AG09319 (cell line): Measurements from ENCODE around the gene PLCL2.
"Not testable (repeated sequence)": the region's sequence is repeated elsewhere in the genome, so short reads cannot be mapped to it uniquely, and the experiment has no call there.

Source experiments
- DNase-seq: peaks from one replicate; pipeline ENCODE4 v3.0.0-alpha.2; 2010; ENCODE audit warnings: low read depth; ENCODE audit errors: extremely low read depth
- TF ChIP-seq, protein P1 (sequence below): IDR thresholded peaks from 2 replicates; pipeline ENCODE4 v1.5.1; 2011; ENCODE audit warnings: low read depth, mild to moderate bottlenecking, inconsistent platforms, low read length, moderate library complexity

The PLCL2 gene

DNA sequence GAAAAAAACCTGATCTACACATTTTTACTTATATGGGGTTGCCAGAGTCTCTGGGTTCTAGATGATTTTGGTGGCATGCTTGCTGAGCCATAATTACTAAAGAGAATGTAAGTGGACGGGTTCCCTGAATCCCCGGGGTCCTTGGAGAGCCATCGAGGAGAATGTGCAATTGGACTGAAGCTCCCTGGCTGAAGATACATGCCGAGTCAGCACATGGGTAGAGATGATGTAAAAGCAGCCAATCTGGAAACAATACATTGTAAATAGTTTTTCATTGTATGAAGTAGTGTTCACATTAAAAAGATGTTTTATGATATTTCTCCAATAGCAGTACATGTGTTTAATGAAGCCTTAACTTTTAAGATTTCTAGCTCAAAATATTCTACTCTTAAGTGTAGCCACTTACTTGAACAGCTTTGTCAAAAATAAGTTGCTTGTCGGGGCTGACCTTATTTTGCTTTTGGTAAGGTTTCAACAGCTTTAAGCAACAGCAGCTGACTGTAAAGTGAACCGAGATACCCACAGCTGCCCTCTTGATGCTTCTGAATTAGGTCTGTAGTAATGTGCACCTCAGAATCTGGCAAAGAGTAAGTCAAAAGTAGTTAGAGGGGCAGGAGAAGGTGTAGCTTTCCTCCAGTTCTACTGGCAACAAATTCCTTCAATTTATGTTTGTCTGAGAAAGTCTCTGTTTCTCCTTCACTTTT is 205.7 kb downstream of the PLCL2 start:
- TF ChIP-seq, protein P1, sequence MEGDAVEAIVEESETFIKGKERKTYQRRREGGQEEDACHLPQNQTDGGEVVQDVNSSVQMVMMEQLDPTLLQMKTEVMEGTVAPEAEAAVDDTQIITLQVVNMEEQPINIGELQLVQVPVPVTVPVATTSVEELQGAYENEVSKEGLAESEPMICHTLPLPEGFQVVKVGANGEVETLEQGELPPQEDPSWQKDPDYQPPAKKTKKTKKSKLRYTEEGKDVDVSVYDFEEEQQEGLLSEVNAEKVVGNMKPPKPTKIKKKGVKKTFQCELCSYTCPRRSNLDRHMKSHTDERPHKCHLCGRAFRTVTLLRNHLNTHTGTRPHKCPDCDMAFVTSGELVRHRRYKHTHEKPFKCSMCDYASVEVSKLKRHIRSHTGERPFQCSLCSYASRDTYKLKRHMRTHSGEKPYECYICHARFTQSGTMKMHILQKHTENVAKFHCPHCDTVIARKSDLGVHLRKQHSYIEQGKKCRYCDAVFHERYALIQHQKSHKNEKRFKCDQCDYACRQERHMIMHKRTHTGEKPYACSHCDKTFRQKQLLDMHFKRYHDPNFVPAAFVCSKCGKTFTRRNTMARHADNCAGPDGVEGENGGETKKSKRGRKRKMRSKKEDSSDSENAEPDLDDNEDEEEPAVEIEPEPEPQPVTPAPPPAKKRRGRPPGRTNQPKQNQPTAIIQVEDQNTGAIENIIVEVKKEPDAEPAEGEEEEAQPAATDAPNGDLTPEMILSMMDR, result no peak
- DNase-seq, result no peak

DNA sequence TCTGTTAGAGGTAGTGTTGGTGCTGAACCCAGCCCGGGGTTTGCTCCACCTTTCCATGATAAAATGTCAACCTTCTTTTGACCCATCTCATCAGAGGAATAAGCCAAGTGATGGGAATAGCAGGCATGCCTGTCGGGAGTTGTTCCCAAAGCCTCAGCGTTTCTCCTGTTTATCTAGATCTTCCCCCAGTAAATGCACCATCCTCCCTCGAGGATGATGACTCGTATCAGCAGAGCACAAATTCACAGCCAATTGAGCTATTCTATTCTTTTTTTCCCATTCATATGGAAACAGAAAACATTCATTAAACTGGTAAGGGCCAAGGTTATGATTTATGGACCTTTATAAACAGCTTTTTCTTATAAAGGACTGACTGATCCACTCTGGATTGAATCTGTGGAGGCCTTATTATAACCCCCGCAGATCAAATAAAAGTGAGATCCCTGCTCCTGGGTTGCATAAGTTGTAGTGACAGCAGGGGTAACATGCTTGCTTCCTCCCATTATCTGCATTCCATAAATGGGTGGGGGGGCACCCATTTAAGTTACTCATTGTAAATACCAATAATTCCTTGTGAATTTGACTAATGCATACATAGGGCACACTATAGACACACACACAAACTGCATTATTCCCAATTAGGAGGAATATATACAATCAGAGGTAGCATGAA is 207.3 kb downstream of the PLCL2 start:
- TF ChIP-seq, protein P1, result no peak
- no peak for DNase-seq

DNA sequence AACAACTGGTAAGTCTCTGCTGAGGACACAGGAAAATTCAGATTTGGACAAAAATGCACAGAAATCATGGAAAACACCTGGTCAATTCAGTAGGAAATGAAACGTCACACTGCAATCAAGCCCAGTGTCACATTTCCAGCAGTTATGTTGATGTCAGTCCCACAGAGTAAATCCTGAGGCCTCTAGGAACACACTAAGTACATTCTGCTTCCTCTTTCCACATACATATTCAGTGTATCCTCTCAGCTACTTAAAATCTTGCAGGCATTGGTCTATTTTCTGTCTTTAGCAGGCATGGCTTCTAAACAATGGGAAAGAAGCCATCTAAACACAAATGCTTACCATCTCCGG is 207.8 kb downstream of the PLCL2 start:
- no peak for DNase-seq
- TF ChIP-seq, protein P1, result no peak

DNA sequence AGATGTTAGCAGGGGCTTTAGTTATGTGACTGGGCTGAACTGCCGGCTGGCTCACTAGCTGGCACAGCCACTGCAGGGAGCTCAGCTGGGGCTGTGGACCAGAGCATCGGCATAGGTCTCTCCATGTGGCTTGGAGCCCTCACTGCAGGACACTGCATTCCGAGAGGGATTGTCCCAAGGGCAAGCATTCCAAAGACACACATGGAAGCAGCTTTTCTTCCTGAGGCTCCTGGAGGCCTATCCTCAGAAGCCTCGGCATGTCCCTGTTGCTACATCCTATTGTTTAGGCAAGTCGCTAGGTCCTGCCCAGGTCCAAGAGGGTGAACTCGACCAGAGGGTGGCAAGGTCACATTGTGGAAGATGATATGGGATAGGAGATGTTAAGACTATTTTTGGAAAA is 209.8 kb downstream of the PLCL2 start:
- DNase-seq, result no peak
- TF ChIP-seq, protein P1, result no peak

DNA sequence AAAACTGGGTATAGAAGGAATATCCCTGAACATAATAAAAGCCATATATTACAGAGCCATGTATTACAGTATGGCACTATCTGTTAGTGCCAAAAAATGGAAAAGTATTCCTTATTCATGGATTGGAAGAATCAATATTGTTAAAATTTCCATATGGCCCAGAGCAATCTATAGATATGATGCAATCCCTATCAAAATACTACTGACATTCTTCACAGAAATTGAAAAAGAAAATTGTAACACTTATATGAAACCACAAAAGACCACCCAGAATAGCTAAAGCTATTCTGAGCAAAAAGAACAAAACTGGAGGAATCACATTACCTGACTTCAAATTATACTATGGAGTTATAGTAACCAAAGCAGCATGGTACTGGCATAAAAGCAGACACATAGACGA is 218.8 kb downstream of the PLCL2 start:
- DNase-seq, result no peak
- TF ChIP-seq, protein P1, result no peak

DNA sequence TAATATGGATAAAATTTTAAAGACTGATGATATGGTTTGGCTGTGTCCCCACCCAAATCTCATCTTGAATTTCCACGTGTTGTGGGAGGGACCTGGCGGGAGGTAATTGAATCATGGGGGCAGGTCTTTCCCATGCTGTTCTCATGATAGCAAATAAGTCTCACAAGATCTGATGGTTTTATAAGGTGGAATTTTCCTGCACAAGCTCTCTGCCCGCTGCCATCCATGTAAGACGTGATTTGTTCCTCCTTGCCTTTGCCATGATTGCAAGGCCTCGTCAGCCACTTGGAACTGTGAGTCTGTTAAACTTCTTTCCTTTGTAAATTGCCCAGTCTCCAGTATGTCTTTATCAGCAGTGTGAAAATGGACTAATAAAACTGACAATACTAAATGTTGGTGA is 222.0 kb downstream of the PLCL2 start:
- not testable (repeated sequence) for DNase-seq

DNA sequence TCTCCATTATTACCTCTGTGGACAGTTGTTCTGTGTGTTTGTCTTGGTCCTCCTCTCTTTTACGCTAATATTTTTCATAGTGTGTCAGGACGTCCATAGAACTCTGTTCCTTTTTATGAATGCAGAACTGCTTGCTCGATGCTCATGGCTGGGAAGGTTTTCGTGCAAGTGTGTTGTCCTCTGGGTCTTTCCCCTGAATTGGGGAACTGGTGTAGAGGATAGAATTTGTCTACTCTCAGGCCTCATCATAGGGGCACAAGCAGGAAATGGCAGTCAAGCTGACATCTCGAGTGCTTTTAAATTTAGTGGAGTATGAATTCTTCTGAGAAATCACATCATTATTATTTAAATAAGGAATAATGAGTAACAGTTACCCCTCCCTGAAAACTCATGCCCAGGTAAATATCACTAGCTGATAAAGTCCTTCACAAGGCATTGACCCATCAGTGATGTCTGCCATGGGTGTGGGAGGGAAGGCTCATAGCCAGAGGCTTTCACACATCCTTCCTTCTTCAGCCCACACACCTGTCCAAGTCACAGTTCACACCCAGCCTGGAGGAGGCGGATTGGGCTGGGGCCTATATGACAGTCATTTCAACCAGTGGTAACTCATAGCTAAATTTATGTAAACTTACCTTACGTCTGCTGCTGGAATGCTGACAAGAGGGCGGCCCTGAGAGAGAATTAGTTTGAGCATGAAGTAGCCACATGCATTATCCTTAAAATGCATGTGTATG is 226.1 kb downstream of the PLCL2 start:
- DNase-seq, result no peak
- TF ChIP-seq, protein P1, result no peak
